Measurements from ENCODE around the gene NDUFS5.

DNA sequence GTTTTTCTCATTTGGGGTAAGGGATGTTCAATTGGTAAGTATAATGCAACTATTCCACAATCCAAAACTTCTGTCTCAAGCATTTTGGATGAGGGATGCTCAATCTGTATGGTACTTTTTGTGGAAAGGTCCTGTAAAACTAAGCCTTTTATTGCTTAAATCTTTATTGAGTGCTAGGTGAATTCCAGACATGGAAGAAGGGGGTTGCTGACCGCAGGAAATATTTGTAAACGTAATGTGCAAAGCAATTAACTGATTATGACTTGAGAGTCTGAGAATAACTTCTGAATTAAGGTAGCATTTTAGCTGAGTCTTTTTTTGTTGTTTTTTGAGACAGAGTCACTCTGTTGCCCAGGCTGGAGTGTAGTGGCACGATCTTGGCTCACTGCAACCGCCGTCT lies 32.0 kb upstream of the NDUFS5 start:
- TF ChIP-seq, protein P1, sequence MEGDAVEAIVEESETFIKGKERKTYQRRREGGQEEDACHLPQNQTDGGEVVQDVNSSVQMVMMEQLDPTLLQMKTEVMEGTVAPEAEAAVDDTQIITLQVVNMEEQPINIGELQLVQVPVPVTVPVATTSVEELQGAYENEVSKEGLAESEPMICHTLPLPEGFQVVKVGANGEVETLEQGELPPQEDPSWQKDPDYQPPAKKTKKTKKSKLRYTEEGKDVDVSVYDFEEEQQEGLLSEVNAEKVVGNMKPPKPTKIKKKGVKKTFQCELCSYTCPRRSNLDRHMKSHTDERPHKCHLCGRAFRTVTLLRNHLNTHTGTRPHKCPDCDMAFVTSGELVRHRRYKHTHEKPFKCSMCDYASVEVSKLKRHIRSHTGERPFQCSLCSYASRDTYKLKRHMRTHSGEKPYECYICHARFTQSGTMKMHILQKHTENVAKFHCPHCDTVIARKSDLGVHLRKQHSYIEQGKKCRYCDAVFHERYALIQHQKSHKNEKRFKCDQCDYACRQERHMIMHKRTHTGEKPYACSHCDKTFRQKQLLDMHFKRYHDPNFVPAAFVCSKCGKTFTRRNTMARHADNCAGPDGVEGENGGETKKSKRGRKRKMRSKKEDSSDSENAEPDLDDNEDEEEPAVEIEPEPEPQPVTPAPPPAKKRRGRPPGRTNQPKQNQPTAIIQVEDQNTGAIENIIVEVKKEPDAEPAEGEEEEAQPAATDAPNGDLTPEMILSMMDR (IDR thresholded peaks at IDR 0.05; ENCODE audit: low read depth, low read length) = no peak
- TF ChIP-seq EZH2phosphoT487 (IDR thresholded peaks at IDR 0.05; ENCODE audit: low read depth) = no peak

Measured in OCI-LY3 (cell line).